K562 (cell line): ENCODE data around the gene DCAF7. TPM values are rescaled to one million over a fixed set of nuclear protein-coding genes. Genes with fewer than 3 reads are reported as not detected.

Experiments used
- BRD4 ChIP-seq: fragments of 200-600 bp; sonication (generic); IDR thresholded peaks from 2 replicates; pipeline ENCODE4 v1.6.1; 2017; ENCODE audit warnings: inconsistent platforms
- CHD1 ChIP-seq: fragments of 200-600 bp; sonication (generic); IDR thresholded peaks from one replicate; pipeline ENCODE4 v1.6.1; 2012; ENCODE audit warnings: mild to moderate bottlenecking, moderate library complexity, low read length, inconsistent platforms
- CREB5 ChIP-seq: fragments of 250-450 bp; sonication (Bioruptor Pico); IDR thresholded peaks from 2 replicates; pipeline ENCODE4 v1.5.0; 2020; ENCODE audit warnings: mild to moderate bottlenecking
- HNRNPL ChIP-seq: fragments of 200-400 bp; formaldehyde crosslinking; IDR thresholded peaks from 2 replicates; pipeline ENCODE4 v1.6.1; 2017; ENCODE audit warnings: low read depth, mild to moderate bottlenecking, low read length
- HSF4 ChIP-seq: fragments of 250-450 bp; sonication (Bioruptor Pico); IDR thresholded peaks from 2 replicates; pipeline ENCODE4 v2.1.2; 2022; ENCODE audit warnings: mild to moderate bottlenecking, moderate library complexity, borderline replicate concordance
- LARP7 ChIP-seq: fragments of 450-650 bp; IDR thresholded peaks from 2 replicates; pipeline ENCODE4 v1.6.1; 2016
- NBN ChIP-seq: fragments of 450-650 bp; IDR thresholded peaks from 2 replicates; pipeline ENCODE4 v1.6.1; 2016; ENCODE audit warnings: low read depth, mild to moderate bottlenecking
- NFE2 ChIP-seq: IDR thresholded peaks from 2 replicates; pipeline ENCODE4 v1.6.1; 2014; ENCODE audit warnings: antibody characterized with exemption, low read depth
- PTBP1 ChIP-seq: fragments of 200-400 bp; formaldehyde crosslinking; IDR thresholded peaks from 2 replicates; pipeline ENCODE4 v1.6.1; 2017; ENCODE audit warnings: low read depth, low read length
- SAFB2 ChIP-seq: fragments of 200-400 bp; formaldehyde crosslinking; IDR thresholded peaks from 2 replicates; pipeline ENCODE4 v1.6.1; 2018; ENCODE audit warnings: borderline replicate concordance, low read length, low read depth, moderate library complexity; ENCODE audit not compliant: severe bottlenecking
- SREBF1 ChIP-seq: fragments of 150-350 bp; IDR thresholded peaks from 2 replicates; pipeline ENCODE4 v1.6.1; 2014; ENCODE audit warnings: antibody characterized with exemption, low read depth, low read length, borderline replicate concordance
- TFE3 ChIP-seq: fragments of 450-650 bp; formaldehyde crosslinking; IDR thresholded peaks from 2 replicates; pipeline ENCODE4 v1.4.0; 2020; ENCODE audit warnings: mild to moderate bottlenecking, mixed read lengths
- TRIM25 ChIP-seq: fragments of 450-650 bp; IDR thresholded peaks from 2 replicates; pipeline ENCODE4 v1.7.0; 2016; ENCODE audit warnings: borderline replicate concordance
- ZC3H4 ChIP-seq: sonication (generic); formaldehyde crosslinking; IDR thresholded peaks from 2 replicates; pipeline ENCODE4 v1.9.0; 2021; ENCODE audit warnings: missing genetic modification reagents, borderline replicate concordance
- ZEB2 ChIP-seq: fragments of 450-650 bp; IDR thresholded peaks from 2 replicates; pipeline ENCODE4 v1.6.1; 2016
- ZNF12 ChIP-seq: sonication (generic); formaldehyde crosslinking; IDR thresholded peaks from 2 replicates; pipeline ENCODE4 v1.4.0; 2020; ENCODE audit warnings: mild to moderate bottlenecking, missing genetic modification reagents
- ZSCAN32 ChIP-seq: fragments of 450-650 bp; formaldehyde crosslinking; IDR thresholded peaks from 2 replicates; pipeline ENCODE4 v1.4.0; 2020; ENCODE audit warnings: mild to moderate bottlenecking, moderate library complexity
- polyA plus RNA-seq, 8 experiments: library from polyadenylated mRNA; depleted of rRNA in 4 of 8; stranded (reverse) in 5 of 8; unstranded in 3 of 8; fragments of >200 nt; fragmentation: Nextera tagmentation in 2 of 8; fragmentation: Illumina TruSeq in 1 of 8; extraction: Ambion mirVana in 2 of 8; extraction: Trizol in 1 of 8; gene quantifications; 2 replicates each; pipeline versions ENCODE4 v1.2.1 to v1.2.3, GENCODE V29; 2011 to 2014; ENCODE audit warnings: inconsistent platforms in 1 of 8, missing spikeins in 1 of 8
- total RNA-seq, 7 experiments: library from RNA; depleted of rRNA in 6 of 7; stranded (reverse); fragments of >200 nt in 6 of 7; fragmentation: Illumina TruSeq in 2 of 7; extraction: Trizol in 2 of 7; gene quantifications; 2 replicates each; pipeline versions ENCODE4 v1.2.1 to v1.2.3, GENCODE V29; 2011 to 2021; ENCODE audit warnings: low replicate concordance in 1 of 7

The DCAF7 gene
- total and polyA plus RNA-seq, 9 of the 15 experiments (the other 6 are each of a cell fraction or from before 2014, with no cell fraction given) = 30.8 to 123 (median 40.2) TPM

GRCh38 chr17:63549289-63549945 lies 860 bp upstream of the DCAF7 start (continued):
- TF ChIP-seq TRIM25 (no peak), NBN (no peak), CHD1 (no peak), ZC3H4 (CRISPR knock-in tag) (peak; percentile 61; the same call in 1 of the 2 replicates), NFE2 (peak; percentile 36; the same call in 1 of the 2 replicates), SREBF1 (no peak), HNRNPL (no peak; the same call in 1 of the 2 replicates), SAFB2 (no peak), BRD4 (no peak), ZEB2 (no peak), ZSCAN32 (CRISPR knock-in tag) (no peak), HSF4 (no peak), TFE3 (CRISPR knock-in tag) (no peak), ZNF12 (CRISPR knock-in tag) (no peak), CREB5 (CRISPR knock-in tag) (no peak), LARP7 (no peak), PTBP1 (no peak)
